Measurements from ENCODE around the gene FBXL14.
"Not testable (repeated sequence)": the region's sequence is repeated elsewhere in the genome, so short reads cannot be mapped to it uniquely, and the experiment has no call there.

The FBXL14 gene

DNA sequence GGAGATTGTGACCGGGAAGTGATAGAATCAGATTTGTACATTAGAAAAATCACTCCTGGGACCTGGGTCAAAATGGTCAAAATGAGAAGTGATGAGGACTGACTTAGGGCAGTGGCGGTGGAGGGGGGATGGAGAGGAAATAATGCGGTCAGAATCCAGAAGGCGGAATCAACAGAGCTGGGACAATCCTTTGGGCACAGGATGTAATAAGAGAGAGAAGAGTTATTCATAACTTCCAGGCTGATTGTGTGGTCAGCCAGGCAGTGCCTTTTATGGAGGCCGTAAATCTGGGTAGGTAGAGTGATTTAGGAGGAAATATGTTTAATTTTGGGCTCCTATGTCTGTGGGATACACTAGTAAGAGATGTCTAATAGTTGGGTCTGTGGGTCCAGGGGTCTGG lies 21.6 kb downstream of the FBXL14 start:
- ATAC-seq = no peak
- no peak for DNase-seq

DNA sequence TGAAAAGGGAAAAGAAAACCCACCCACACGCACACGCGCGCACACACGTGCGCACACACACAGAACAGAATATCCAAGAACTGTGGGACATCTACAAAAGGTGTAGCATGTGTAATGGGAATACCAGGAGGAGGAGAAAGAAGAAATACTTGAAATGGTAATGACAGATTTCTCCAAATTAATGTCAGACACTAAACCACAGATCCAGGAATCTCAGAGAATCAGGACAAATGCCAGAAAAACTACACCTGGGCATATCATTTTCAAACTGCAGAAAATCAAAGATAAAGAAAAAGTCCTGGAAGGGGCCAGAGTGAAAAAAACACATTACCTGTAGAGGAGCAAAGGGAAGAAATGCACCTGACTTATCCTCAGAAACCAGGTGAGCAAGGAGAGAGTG lies 26.5 kb downstream of the FBXL14 start:
- DNase-seq (no peak), ATAC-seq (no peak)

DNA sequence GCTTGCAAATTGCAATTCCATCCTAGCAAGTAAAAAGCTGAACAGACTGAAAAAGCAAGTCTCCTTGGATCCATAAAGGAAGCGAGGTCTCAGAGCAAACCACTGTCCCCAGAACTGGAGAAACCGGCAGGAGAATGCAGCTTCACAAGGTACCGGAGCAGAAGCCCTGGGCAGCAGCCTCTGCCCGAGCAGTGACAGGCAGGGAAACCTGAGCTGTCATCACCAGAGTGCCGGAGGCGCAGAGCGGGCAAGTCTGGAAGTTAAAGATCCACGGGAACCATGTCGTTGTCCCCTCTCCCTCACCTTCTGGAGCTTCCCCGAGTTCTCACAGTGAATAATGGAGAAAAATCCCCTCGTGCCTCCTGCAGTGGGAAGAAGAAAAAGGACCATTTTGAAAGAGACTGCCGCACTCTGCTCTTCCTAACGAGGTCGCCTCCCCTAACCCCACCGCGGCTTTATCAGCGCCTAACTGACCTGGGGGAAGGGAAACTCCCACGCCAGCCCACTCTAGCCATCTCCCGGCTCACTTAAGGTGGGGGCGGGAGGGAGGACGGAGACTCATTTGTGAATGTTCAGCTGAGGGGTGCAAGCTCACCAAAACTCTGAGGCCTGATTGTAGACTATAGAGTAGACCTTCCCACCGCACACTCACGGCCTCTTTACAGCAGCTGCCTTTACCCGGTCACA lies 27.8 kb downstream of the FBXL14 start:
- DNase-seq (no peak), ATAC-seq (no peak)

DNA sequence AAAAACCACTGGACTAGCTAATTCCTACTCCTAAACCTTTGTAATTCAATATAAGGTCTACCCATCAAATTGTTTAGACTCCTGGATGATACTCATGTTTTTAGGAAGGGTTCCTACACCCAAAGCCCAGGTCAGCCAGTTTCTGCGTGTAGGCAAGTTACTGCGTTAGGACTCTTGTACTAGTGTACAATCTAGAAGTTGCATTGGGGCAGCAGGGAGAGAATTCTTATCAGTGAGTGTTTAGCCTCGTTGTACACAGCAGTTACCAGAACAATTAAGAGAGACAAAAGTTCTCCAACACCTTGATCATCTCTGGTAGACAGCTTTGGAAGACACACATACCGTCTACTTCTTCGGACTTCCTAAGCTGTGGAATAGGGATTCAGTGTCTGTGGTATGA lies 29.2 kb downstream of the FBXL14 start:
- DNase-seq = no peak
- ATAC-seq = no peak

DNA sequence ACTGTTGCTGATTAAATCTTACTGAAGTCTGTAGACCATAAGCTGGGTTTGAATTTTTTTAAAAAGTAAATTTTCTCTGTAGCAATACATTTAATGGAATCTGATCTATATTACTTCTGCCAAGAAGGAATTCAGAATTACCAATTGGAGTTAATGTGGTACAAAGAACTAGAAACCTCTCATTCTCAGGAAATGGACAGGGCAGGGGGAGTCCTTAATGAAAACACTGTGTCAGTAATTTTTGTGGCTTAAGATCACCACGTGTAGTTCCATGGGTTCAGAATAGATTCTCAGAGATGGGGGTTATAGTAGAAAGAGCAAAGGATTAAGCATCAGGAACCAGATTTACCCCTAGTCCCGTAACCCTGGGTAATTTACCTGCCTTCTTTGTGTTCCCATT lies 30.3 kb downstream of the FBXL14 start:
- no peak for DNase-seq
- no peak for ATAC-seq

DNA sequence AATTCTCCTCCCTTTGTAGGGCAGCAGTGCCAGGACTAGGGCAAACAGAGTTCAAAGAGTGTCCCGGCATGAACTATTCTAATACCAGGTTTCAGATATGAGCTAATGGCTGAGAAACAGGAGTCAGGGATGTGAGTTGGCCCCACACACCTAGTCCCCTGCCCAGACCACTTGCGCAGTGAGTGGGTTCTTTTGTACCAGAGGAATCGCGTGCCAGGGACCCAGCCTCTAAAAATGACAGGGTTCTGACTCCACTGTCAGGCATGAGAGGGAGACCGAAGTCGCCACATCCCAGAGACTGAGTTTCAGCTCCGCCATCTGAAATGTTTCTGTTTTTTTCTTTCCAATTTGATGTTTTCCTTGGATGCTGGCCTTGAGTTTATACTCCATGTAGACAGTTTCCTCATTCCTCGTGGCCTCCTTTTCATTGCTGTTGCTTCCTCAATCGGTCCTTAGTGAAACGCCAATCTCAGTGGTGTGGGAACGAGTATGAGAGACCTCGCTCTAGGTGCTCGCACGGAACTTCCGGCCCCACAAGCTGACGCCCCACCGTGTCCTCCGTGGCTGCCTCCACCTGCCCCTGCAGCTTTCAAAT lies 31.5 kb downstream of the FBXL14 start:
- DNase-seq (no peak), ATAC-seq (no peak)

DNA sequence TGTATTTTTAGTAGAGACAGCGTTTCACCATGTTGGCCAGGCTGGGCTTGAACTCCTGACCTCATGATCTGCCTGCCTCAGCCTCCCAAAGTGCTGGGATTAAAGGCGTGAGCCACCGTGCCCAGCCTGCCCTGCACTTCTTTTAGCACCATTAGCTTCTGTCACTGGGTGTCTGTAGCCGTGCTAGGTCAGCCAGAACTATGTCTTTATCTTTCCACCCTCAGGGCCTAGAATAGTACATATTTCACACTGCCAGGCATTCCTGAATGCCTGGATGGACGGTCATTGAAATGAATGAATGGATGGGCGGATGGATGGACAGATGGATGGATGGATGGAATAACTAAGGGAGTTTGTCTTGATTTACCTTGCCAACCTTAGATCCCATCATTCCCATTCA lies 33.7 kb downstream of the FBXL14 start:
- no peak for DNase-seq
- no peak for ATAC-seq

DNA sequence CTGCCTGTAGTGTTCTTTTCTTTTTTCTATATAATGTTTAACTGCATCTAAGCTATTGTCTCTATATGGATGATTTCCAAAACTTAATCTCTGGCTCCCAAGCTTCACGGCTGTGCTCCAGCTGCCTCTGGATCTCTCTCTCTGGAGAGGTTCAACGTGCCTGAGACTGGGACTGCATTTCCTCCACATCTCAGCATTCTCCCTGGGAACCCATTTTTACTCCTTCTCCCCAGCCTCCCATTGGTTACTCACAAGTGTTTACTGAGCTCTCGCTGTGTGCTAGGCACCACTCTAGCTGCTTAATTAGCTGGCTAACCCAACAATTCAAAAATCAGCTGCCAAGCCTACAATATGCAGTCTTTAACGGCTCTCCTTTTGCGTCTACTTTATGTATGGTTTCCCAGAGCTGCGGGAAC lies 34.7 kb downstream of the FBXL14 start:
- no peak for DNase-seq
- no peak for ATAC-seq

DNA sequence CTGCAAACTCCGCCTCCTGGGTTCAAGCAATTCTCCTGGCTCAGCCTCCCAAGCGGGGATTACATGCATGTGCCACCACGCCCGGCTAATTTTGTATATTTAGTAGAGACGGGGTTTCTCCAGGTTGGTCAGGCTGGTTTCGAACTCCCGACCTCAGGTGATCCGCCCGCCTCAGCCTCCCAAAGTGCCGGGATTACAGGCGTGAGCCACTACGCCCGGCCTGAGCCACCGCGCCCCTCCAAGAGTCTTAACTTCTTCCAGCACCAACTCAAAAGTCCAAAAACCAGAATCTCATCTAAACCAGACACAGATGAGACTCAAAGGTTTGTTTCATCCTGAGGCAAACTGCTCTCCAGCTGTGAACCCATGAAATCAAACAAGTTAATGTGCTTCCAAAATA lies 36.3 kb downstream of the FBXL14 start:
- not testable (repeated sequence) for ATAC-seq, DNase-seq

DNA sequence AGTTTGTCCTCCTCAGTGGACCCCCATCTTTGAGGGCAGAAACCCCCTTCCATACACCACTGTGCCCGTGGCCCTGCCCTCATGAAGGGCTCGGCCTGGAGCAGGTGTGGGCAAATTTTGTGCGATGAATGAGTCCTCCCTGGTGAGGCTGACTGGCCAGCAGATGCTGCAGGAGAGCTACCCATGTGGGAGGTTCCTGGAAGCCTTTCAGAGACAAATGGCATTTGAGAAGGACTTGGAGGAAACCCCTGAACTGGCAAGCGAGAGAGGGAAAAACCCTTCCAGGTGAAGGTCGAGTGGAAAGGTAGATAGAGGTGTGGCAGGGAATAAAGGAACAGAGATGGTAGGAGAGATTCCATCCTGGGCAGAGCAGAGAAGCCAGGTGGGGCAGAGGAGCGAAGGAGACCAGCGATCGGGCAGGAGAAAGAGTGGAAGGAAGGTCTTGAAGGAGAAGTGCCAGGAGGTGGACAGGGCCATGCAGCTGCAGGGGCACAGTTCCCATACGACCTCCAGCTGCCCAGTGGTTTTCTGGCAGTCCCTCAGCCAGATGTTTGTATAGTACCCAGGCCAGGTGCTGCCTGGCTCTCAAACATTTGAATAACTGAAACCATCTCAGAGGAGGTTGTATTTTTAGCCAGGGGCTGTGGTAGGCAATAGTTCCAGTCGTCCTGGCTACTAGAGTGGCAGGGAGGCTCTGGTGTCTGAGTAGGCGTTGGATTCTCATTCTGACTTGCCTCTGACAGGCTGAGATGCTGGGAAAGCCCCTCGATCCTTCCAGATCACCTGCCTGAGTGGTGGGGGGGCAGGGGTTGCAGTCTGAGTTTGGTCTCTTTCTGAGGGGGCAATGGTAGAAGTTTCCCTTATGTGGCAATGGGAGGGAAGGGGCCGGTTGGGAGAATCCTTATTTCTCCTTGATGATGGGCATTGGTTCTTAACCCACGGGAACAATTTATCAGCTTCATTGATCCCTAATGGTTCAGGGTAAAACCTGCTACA lies 40.1 kb downstream of the FBXL14 start:
- ATAC-seq = peak; percentile 97
- peak; percentile 68 for DNase-seq

DNA sequence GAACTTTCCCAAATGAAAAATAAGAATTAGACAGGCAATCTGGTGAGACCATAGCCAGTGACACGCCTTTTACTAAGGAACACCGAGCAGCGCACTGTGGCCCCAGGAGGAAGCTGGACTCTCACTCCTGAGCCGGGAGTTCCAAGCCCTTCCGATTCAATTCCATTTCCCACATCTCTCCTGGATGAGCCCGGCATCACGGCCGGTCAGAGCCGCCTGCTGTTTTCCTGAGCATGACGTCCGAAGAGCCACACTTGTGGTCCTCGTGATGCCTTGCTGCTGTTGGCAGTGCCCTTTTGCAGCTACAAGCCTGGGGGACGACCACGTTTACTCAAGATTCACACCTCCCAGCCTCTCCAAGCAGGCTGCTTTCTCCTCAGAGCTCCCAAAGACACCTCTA lies 40.8 kb downstream of the FBXL14 start:
- no peak for ATAC-seq
- no peak for DNase-seq

DNA sequence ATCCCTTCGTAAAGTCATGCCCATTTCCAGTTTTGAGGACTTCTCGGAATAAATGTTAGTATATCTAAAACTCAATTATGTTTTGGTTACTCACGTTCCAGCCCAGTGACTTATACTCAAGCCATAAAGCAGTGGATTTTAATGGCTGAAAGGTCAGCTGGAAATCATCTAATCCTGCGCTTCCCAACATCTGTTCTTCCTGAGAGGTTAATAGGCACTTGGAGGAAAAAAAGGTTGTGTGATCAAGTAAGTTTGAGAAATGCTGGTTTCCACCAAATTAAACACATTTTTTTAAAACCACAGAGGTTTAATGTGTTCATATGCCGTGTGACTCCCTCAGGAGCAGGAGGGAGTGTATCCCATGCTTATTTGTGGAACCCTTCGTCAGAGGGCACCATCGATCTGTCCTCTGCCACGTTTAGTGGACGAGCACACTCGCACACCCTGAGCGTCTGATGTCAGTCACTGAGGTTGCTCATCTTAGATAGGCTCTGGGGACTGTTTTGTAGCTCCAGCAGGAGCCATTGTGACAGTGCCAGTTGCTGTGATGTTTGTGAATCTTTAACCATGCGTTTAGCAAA lies 41.4 kb downstream of the FBXL14 start:
- no peak for DNase-seq
- no peak for ATAC-seq

DNA sequence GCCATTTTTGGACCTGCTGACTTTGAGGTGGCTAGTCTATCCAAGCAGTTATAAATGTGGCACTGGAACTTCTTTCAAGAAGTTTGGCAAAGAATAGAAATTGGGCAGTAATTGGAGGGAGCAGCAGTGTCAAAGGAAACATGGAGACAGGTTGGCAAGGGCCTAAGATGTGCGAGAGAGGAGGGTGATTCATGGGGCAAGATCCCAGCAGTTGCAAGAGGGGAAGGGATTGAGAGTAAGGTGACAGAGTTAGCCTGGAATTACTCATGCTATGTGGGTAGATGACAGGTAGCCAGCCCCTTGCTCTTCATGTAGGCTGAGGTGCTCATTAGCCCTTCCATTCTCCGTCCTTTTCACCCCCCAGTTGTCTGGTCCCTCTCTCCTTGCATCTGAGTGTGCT lies 42.2 kb downstream of the FBXL14 start:
- ATAC-seq = no peak

DNA sequence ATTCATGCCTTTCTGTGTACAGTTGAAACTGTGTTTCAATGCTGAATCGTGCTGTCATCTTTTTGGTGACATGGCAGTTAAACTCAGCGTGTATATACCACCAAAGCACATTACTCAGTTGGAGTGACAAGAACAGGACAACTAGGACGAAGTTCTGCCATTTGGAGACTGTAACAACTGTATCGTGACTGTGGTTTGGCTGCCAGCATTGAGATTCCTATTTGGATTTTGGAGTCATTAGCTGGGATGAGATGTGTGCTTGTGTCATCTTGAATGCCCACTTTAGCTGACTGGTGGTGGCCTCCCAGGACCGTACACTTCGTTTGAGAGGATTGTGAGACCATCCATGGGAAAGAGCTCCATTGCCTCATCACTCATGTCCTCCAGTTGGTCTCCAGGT lies 42.9 kb downstream of the FBXL14 start:
- DNase-seq = no peak
- ATAC-seq = no peak

More for the DNA sequence above, 42.2 kb downstream of the FBXL14 start:
- no peak for DNase-seq

DNA sequence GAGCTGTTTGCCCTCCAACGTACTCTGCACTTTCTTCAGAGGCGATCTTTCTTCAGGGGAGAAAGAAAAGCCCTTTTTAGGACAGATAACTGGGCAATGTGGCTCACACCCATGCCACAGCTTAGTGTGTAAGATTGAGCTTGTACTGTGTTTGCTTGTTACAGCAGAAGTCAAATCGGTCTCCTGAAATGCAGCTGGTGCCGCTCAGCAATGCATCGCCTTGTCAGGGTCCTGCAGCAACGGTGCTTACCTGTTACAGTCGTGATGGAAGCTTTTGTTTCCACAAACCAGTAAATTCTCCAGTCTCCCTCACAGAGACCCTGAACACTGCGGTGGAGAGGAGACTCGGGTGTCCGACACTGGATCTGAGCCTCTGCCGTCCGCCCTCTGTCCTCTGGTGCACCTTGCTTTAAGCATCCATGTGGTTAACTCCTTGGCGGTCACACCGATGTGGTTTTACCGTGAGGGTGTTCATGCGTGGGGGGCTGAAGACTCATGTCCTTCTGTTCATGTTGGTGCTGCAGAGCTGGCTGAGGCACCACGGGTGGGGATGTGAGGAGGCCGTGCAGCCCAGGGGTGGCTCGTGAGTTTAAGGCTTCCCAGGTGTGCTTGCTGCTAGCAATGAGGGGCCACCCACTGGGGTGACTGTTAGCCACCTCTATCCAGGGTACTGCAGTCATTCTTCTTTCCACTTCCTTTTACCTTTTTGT lies 47.3 kb downstream of the FBXL14 start:
- DNase-seq (no peak), ATAC-seq (no peak)

DNA sequence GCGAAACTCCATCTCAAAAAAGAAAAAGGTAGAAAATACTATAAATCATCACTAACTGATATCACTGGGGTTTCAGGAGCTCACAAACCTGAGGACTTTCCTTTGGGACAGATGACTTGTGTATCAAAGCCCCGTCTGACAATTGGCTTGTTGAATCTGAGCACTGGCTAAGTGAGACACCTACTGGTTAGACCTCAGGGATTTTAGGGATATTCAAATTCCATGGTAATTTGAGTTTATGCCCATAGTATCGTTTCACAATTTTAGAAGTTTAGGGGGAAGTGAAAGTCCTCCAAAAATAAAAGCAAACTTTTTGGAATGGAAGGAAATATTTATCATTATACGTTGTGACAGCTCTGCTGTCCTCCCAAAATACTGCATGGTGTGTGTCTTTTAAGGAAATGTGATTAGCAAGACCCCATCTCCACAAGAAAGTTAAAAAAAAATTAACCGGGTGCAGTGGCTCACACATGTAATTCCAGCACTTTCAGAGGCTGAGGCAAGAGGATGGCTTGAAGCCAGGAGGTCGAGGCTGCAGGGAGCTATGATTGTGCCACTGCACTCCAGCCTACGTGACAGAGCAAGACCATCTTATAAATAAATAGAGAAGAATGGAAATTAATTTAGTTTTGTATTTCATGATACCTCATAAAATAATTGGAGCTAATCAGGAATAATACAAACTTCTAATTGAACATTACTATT lies 49.2 kb downstream of the FBXL14 start:
- DNase-seq = no peak

DNA sequence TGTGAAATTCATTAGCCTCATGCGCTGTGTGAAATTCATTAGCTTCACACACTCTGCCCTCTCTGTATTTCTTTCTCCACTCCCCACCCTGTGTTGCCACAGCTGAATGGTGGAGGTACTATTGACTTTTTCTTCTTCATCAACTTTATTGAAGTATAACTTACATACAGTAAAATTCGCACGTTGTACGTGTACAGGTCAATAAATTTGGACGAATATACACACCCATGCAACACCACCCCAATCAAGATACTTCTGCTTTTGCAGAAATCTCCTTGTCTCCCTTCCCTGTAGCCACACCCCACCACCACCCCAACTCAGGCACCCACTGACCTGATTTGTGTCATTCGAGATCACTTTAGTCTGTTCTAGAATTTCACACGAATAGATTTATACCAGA lies 51.8 kb downstream of the FBXL14 start:
- no peak for DNase-seq
- ATAC-seq = no peak

More for the DNA sequence above, 49.2 kb downstream of the FBXL14 start:
- no peak for ATAC-seq

DNA sequence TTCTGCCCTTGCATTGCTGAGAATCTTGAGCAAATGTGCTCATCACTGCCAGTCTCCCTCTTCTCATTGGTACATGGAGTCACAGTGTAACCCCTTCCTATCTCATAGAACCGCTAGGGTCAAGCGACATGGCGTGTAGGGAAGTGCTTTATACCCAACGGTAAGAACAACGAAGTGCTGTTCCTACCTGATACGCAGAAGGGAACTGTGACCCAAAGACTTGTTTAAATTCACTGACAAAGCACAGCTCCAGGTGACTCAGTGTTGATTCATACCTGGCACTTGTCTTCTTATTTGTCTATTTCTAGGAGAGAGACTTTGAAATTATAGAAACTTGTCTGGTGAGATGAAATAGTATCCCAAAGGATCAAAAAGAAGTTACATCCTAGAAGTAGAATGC lies 53.7 kb downstream of the FBXL14 start:
- DNase-seq (no peak), ATAC-seq (no peak)

DNA sequence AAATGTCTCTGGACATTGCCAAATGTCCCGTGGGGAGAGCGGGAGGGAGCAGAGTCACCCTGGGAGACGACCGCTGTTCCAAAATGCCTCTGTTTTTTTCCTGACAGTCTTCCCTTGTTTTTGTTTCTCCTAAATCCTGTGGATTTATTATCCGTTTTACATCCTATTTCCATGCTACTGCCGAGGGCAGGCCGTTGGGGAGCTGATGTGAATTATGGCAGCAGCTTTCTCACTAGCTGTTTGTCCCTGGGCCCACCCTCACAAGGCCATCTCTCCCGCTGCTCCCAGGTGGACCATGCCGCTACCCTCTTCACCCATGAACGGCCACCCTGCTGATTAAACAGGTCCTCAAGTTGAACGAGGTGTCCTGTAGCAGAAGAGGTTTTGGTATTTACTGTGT lies 55.2 kb downstream of the FBXL14 start:
- ATAC-seq = no peak
- no peak for DNase-seq

DNA sequence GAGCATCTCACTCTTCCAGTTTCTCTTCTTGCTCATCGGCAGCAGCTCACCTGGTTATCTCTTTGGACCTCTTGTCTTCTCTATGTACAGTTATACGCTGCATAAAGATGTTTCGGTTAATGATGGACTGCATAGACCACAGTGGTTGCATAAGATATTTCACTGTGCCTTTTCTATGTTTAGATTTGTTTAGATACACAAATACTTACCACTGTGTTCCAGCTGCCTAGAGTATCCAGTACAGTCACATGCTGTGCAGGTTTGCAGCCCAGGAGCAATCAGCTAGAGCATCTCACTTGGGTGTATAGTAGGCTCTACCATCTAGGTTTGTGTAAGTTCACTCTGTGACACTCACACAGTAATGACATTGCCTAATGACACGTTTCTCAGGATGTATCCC lies 57.6 kb downstream of the FBXL14 start:
- no peak for DNase-seq
- no peak for ATAC-seq

DNA sequence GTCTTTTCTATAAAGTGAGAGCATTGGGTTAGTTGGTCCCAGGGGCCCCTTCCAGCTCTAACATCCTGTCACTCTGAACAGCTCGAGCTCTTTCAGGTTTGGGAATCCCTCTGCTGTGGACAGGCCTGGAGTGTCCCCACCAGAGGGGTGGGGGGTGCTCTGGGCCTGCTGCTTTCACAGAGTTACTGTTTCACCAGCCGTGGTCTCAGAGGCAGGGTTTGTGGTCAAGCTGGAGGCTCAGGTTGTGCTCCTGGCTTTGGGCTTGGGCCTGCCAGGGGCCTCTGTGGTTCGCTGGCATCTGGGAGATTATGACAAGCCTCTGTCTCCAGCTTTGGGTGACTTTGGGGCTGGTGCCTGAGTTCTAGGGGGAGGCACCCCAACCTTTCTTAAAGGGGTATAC lies 59.6 kb downstream of the FBXL14 start:
- DNase-seq (no peak), ATAC-seq (no peak)
